AG10803 (cell line): ENCODE results near the gene INHBE.
"Not testable (repeated sequence)": the region's sequence is repeated elsewhere in the genome, so short reads cannot be mapped to it uniquely, and the experiment has no call there.

ENCODE experiments used
- DNase-seq: peaks from one replicate; pipeline ENCODE4 v3.0.0; 2010; ENCODE audit warnings: low read depth
- H3K4me3 ChIP-seq: 2 replicates; pipeline ENCODE4 v1.5.1; 2011; ENCODE audit warnings: mild to moderate bottlenecking, low read length, control low read depth
- TF ChIP-seq, protein P1 (sequence below): conservative IDR thresholded peaks from 2 replicates; pipeline ENCODE4 v1.5.1; 2011; ENCODE audit warnings: mild to moderate bottlenecking, low read length, control low read depth, inconsistent platforms

The INHBE gene

DNA sequence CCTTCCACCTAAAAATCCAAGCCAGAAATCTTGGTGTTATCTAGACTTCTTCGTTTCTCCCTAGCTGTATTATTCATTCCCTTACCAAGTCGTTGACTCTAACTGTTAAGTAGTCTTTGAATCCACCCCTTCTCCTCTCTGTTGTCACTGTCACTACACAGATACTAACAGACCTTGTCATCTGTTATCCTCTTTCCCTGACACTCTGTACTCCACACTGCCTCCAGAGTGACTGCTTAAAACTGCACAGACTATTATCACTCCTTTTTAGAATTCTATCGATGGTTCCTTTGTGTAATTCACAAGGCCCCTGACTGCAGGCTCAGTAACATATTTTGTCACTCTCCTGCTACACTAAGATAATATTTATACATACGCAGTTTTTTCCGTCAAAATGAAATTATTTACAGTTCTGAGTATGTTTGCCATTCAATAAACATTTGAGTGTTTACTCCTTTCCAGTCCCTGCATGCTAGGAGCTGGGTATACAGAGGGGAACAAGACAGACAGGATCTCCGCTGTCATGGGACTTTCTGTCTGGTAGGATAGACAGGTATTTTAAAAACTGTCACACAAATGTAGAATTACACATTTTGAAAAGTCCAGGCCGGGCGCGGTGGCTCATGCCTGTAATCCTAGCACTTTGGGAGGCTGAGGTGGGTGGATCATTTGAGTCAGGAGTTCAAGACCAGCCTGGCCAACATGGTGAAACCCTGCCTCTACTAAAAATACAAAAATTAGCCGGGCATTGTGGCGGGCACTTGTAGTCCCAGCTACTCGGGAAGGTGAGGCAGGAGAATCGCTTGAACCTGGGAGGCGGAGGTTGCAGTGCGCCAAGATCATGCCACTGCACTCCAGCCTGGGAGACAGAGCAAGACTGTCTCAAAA, 36.5 kb downstream of the INHBE start:
- no peak for DNase-seq
- no peak overlapping the region for H3K4me3 ChIP-seq
- TF ChIP-seq, protein P1, sequence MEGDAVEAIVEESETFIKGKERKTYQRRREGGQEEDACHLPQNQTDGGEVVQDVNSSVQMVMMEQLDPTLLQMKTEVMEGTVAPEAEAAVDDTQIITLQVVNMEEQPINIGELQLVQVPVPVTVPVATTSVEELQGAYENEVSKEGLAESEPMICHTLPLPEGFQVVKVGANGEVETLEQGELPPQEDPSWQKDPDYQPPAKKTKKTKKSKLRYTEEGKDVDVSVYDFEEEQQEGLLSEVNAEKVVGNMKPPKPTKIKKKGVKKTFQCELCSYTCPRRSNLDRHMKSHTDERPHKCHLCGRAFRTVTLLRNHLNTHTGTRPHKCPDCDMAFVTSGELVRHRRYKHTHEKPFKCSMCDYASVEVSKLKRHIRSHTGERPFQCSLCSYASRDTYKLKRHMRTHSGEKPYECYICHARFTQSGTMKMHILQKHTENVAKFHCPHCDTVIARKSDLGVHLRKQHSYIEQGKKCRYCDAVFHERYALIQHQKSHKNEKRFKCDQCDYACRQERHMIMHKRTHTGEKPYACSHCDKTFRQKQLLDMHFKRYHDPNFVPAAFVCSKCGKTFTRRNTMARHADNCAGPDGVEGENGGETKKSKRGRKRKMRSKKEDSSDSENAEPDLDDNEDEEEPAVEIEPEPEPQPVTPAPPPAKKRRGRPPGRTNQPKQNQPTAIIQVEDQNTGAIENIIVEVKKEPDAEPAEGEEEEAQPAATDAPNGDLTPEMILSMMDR: peak; percentile 26; the same call in 1 of the 2 replicates

DNA sequence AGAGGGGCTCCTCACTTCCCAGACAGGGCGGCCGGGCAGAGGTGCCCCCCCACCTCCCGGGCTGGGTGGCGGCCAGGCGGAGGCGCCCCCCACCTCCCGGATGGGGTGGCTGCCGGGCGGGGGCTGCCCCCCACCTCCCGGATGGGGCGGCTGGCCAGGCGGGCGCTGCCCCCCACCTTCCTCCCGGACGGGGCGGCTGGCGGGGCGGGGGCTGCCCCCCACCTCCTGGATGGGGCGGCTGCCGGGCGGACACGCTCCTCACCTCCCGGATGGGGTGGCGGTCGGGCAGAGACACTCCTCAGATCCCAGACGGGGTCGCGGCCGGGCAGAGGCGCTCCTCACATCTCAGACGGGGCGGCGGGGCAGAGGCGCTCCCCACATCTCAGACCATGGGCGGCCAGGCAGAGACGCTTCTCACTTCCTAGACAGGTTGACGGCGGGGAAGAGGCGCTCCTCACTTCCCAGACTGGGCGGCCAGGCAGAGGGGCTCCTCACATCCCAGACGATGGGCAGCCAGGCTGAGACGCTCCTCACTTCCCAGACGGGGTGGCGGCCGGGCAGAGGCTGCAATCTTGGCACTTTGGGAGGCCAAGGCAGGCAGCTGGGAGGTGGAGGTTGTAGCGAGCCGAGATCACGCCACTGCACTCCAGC, 40.1 kb downstream of the INHBE start:
- H3K4me3 ChIP-seq, DNase-seq: not testable (repeated sequence)

DNA sequence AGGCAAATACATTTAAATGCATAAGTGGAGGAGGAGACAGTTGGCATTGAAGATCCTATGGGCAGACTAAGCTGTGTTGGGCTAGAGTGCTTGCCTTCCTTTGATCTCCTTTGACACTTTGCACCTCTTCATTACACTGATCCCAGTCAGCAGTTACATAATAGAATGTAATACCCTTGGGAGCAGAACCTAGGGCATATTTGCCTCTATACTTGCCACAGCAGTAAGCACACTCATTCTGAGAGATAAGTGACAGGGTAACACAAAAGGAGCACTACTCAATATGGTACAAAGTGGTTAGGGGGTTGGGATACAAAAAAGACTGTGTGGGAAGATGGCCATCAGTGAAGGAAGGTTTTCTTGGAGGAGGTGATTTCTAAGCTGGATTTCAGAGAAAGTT, 41.7 kb downstream of the INHBE start:
- TF ChIP-seq, protein P1: no peak

DNA sequence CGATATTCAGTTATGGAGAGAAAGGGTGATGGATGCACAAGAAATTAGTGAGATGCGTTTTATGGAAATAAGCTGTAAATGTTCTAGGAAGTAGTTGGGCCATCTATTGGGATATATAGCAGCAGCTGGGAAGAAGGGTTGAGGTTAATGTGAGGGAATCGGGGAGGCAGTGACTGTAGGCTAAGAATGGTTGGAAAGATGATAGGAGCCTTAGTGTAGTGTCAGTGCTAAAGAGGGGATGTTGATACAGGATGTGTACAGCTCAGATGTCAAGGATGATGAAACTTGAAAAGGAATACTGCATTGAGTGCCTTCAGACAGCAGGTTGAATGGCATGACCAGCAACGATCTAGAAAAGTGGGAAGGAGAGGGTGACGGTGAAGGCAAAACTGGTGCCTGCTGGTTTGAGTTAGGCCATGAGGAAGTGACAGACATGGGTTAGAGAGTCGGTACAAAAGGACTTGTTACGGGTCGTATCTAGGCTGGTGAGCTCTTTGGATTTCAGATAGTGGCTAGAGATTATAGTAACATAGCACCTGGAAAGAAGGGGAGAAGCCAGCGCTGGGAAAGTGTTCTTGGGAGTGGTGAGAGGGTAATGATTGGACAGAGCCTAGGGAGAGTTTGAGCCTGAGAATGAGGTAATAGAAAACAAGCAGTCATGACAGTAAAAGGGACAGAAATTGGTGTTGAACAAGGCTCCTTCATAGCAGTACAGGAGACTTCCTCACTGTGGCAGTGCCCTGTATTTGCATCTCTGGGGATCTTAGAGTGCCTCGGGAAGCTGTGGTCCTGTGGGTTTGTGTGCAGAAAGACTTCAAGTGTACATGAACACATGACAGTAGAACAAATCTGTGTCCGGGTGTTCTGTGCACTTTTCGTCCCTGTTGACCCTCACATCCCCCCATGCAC, 42.4 kb downstream of the INHBE start:
- TF ChIP-seq, protein P1: no peak
- H3K4me3 ChIP-seq: no peak overlapping the region
- DNase-seq: no peak

More for the DNA sequence above, 41.7 kb downstream of the INHBE start:
- H3K4me3 ChIP-seq: no peak overlapping the region
- DNase-seq: no peak

DNA sequence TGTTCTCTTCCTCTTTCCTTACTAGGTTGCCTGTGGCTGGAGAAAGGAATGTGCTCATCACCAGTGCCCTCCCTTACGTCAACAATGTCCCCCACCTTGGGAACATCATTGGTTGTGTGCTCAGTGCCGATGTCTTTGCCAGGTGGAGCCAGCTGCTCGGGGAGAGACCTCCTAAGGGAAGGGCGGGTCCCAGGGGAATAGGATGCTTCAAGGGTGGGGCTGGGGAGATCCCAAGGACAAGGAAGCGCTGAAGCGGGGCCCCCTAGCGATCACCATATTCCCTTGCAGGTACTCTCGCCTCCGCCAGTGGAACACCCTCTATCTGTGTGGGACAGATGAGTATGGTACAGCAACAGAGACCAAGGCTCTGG, 43.0 kb downstream of the INHBE start:
- TF ChIP-seq, protein P1: no peak
- DNase-seq: no peak

DNA sequence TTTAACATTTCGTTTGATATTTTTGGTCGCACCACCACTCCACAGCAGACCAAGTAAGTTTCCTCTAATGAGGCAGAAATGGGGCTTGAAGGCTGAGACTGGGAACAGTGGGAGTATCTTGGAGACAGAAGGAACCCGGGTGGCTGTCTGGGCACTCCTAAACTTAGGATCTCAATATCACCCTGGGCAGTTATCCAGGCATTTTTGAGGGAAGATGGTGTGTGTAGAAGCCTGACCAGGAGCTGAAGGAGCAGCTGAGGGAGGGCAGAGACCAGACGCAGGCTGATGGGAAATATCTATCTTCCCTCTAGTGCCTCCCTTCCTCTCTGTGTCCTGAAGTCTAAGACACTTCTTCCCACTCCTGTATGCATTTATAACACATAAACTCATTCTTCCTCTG, 43.5 kb downstream of the INHBE start:
- no peak for DNase-seq
- no peak overlapping the region for H3K4me3 ChIP-seq
- TF ChIP-seq, protein P1: no peak

More for the DNA sequence above, 43.0 kb downstream of the INHBE start:
- no peak overlapping the region for H3K4me3 ChIP-seq

DNA sequence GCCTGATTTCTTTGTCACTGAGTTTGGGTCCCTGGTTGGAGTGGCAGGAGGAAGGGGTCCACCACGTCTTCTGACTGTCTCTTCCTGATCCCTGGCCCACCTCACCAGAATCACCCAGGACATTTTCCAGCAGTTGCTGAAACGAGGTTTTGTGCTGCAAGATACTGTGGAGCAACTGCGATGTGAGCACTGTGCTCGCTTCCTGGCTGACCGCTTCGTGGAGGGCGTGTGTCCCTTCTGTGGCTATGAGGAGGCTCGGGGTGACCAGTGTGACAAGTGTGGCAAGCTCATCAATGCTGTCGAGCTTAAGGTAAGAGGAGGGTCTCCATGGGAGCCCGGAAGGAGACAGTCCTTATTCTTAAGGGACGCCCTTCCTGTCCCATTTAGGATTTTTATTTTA, 45.1 kb downstream of the INHBE start:
- DNase-seq: no peak
- TF ChIP-seq, protein P1: no peak
- no peak overlapping the region for H3K4me3 ChIP-seq

DNA sequence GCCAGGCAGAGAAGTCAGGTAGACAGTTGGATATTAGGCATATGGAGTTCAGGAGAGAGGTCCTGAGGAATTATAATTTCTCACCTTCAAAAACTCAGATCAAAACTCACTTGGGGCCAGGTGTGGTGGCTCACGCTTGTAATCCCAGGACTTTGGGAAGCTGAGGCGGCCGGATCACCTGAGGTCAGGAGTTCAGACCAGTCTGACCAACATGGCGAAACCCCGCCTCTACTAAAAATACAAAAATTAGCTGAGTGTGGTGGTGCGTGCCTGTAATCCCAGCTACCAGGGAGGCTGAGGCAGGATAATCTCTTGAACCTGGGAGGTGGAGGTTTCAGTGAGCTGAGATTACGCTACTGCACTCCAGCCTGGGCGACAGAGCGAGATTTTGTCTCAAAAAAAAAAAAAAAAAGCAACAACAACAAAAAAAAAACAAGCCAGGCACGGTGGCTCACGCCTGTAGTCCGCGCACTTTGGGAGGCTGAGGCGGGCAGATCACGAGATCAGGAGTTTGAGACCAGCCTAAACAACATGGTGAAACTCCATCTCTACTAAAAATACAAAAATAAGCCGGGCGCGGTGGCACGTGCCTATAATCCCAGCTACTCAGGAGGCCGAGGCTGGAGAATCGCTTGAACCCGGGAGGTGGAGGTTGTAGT, 47.3 kb downstream of the INHBE start:
- not testable (repeated sequence) for DNase-seq, H3K4me3 ChIP-seq

DNA sequence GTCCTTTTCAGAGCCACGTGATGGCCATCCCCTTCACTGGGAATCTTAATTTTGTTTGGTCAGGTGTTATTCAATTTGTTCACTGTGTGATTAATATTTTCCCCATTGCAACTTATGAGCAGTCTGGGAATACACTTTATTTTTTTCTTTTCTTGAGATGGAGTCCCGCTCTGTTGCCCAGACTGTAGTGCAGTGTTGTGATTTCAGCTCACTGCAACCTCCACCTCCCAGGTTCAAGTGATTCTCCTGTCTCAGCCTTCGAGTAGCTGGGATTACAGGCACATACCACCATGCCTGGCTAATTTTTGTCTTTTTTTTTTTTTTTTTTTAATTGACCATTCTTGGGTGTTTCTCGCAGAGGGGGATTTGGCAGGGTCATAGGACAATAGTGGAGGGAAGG, 51.4 kb downstream of the INHBE start:
- not testable (repeated sequence) for DNase-seq, H3K4me3 ChIP-seq
